GM12864 (cell line): ENCODE measurements around the gene THSD4.

Experiments
- DNase-seq: peaks from one replicate; pipeline ENCODE4 v3.0.0-alpha.2; 2011; ENCODE audit warnings: low read depth
- H3K4me3 ChIP-seq: 2 replicates; pipeline ENCODE4 v1.5.1; 2011; ENCODE audit warnings: mild to moderate bottlenecking, low read depth, low read length, control low read depth
- CTCF ChIP-seq: IDR thresholded peaks from 2 replicates; pipeline ENCODE4 v1.5.1; 2011; ENCODE audit warnings: low read depth, mild to moderate bottlenecking, moderate library complexity, low read length, control low read depth, inconsistent platforms; ENCODE audit errors: missing control alignments

Gene THSD4

GRCh38 chr15:71302861-71303410 is 187.7 kb downstream of the THSD4 start:
- H3K4me3 ChIP-seq, result no peak overlapping the region
- no peak for TF ChIP-seq CTCF
- no peak for DNase-seq

DNA sequence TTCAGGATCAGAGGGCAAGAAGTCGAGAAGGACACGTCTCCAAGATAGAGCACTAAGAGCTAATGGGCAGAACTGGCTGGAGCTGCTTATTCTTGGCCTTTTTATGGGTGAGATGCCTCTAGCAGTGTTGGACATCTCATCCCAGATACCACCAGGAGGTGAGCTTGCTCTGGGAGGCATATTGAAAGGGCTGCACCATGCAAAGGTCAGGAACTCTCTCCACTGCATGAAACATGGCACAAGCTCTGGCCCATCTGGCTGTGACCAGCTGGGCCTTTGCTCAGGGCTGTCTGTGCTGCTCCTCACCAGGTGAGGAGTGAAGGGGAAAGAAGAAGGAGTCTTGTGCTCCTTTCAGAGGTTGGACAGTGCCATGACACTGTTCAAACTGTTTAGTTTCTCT is 188.7 kb downstream of the THSD4 start:
- DNase-seq, result no peak
- TF ChIP-seq CTCF, result no peak
- no peak overlapping the region for H3K4me3 ChIP-seq

DNA sequence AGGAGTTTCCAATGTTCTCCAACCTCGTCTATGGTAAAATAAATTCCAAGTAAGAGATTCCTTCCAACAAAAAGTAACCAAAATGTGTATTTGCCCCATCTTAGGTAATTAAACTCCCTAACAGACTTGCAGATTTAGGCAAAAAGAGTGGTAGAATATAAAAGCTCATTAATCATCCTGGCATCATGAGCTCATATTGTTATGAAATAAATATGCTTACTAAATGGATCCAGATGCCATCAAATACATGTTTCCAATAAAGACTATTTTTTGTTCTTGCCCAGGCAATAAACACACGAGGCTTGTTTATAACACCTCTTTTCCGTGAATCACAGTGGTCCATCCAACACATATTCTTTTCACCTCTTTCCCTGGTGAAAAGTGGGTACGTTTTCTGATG is 189.4 kb downstream of the THSD4 start:
- TF ChIP-seq CTCF, result no peak
- H3K4me3 ChIP-seq, result no peak overlapping the region
- no peak for DNase-seq

DNA sequence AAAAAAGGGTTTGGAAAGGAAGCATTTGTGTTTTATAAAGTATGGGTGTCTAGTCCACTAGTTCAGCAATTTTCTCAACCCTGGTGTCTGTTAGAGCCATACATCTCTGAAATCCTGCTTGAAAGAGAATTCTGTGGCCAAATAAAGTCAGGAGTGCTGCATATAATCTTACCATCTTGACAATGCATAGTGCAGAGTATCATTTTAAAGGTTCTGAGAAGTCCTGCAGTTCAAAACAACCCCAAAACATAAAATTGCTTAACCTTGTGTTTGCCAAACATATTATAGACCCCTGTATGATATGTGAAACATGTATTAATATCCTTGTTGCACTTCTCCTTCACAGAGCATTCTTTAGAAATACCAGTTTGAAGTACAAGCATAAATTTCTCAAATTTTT is 191.3 kb downstream of the THSD4 start:
- no peak for DNase-seq
- no peak overlapping the region for H3K4me3 ChIP-seq
- TF ChIP-seq CTCF, result no peak

DNA sequence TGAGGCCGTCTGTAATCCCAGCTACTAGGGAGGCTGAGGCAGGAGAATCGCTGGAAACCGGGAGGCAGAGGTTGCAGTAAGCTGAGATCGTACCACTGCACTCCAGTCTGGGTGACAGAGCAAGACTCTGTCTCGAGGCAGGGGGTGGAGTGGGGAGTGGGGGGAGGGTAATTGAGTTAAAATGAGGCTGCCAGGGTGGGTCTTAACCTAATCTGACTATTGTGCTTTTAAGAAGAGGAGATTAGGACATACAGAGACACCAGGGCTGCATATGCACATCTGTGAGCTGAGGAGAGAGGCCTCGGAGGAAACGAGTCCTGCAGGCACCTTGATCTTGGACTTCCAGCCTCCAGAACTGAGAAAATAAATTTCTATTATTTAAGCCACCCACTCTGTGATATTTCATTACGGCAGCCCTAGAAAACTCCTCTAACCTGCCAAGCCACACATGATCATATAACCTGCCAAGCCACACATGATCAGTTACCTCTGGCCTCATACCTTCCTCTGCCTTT is 197.0 kb downstream of the THSD4 start:
- H3K4me3 ChIP-seq, result no peak overlapping the region
- no peak for DNase-seq
- no peak for TF ChIP-seq CTCF

DNA sequence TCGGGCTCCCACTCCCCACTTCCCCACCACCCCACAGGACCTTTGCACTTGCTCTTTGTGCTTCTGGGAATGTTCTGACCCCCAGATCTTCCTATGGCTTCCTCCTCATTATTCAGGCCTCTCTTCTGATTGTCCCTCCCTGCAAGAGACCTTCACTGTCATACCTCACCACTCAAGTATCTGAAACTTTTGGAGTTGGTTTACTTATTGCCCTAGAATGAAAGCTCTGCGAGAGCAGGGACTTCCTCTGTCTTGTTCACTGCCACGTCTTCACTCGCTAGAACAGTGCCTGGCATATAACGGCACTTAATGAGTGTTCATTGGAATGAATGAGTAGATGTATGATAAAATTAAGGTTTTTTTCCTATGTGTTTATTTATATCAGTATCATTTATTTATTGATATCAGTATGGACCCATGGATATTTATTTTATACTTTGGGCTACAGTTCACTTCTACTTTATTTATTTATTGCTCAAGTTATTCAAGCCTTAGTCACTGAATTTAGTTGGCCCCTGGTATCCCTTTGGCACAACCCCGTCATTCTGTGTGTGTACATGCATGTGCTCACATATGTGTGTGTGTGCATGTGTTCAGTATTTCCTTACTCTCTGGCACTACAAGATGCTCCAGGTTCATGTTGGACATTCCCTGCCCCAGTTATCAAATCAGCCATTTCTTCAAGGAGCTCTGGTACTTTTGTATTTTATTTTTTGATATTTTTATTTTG is 197.6 kb downstream of the THSD4 start:
- no peak for TF ChIP-seq CTCF
- no peak for DNase-seq
- H3K4me3 ChIP-seq, result no peak overlapping the region

GRCh38 chr15:71313806-71314205 is 198.5 kb downstream of the THSD4 start:
- TF ChIP-seq CTCF, result no peak
- H3K4me3 ChIP-seq, result no peak overlapping the region
- DNase-seq, result no peak
